ENCODE results near the gene SHC3. TPM values are rescaled to one million over a fixed set of nuclear protein-coding genes. Genes with fewer than 3 reads are reported as not detected.

Gene SHC3
- total and polyA plus RNA-seq, 2 experiments from 2014 or later: 1.3 to 2.9 TPM

DNA sequence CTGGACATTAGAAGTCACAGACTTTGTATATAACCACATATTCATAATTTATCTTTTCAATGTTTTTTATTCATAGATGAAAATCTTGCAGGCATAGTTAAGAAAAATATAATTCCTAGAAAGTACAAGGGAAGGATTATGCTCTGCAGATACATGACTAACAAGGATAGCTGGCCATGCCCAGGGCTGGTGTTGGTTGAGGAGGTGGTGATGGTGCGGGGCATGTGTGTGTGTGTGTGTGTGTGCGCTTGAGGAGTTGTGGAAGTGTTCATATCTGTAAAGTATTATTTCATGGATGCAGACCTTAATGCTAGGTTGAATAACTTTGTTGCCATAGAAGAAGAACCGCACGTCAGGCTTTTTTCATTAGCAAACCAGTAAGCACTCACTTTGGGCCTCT lies 186.1 kb downstream of the SHC3 start:
- peak overlapping the region; percentile 99 for H3K4me2 ChIP-seq
- no peak for ATAC-seq
- H3K36me3 ChIP-seq (ENCODE audit: insufficient read depth): no peaks in the 10 kb centered on the region; the same call in none of the 2 replicates
- H3K4me1 ChIP-seq (ENCODE audit: insufficient read depth): peaks cover 32% of the 10 kb centered on the region
- 0 out of 2 replicates have a peak, but pooled peaks cover 7% of the 10 kb centered on the region for H3F3A ChIP-seq (replicated peaks; ENCODE audit: low read depth)
- Mint-ChIP-seq H3K4me1 (peaks cover 34% of the 10 kb centered on the region), H3K9me3 (0 out of 3 replicates have a peak, but pooled peaks cover under 1% of the 10 kb centered on the region), H3K36me3 (ENCODE audit: low read depth) (no peaks in the 10 kb centered on the region), H3K4me3 (peak overlapping the region; percentile 89), H3K27me3 (ENCODE audit: insufficient read depth, low read depth, poor library complexity) (peaks cover 8% of the 10 kb centered on the region), H3K27ac (no peak overlapping the region)
- peak overlapping the region; percentile 94 for H3K4me3 ChIP-seq
- no peaks in the 10 kb centered on the region for H3K9me2 ChIP-seq (ENCODE audit: insufficient read depth)
- no peak overlapping the region for H3K27ac ChIP-seq (ENCODE audit: low read depth)
- H2AFZ ChIP-seq: no peak overlapping the region
- no peak for TF ChIP-seq EZH2phosphoT487 (IDR thresholded peaks at IDR 0.05; ENCODE audit: unreplicated experiment)
- TF ChIP-seq EZH2 (IDR thresholded peaks at IDR 0.05; ENCODE audit: low read depth, unreplicated experiment): no peak
- TF ChIP-seq, protein P1, sequence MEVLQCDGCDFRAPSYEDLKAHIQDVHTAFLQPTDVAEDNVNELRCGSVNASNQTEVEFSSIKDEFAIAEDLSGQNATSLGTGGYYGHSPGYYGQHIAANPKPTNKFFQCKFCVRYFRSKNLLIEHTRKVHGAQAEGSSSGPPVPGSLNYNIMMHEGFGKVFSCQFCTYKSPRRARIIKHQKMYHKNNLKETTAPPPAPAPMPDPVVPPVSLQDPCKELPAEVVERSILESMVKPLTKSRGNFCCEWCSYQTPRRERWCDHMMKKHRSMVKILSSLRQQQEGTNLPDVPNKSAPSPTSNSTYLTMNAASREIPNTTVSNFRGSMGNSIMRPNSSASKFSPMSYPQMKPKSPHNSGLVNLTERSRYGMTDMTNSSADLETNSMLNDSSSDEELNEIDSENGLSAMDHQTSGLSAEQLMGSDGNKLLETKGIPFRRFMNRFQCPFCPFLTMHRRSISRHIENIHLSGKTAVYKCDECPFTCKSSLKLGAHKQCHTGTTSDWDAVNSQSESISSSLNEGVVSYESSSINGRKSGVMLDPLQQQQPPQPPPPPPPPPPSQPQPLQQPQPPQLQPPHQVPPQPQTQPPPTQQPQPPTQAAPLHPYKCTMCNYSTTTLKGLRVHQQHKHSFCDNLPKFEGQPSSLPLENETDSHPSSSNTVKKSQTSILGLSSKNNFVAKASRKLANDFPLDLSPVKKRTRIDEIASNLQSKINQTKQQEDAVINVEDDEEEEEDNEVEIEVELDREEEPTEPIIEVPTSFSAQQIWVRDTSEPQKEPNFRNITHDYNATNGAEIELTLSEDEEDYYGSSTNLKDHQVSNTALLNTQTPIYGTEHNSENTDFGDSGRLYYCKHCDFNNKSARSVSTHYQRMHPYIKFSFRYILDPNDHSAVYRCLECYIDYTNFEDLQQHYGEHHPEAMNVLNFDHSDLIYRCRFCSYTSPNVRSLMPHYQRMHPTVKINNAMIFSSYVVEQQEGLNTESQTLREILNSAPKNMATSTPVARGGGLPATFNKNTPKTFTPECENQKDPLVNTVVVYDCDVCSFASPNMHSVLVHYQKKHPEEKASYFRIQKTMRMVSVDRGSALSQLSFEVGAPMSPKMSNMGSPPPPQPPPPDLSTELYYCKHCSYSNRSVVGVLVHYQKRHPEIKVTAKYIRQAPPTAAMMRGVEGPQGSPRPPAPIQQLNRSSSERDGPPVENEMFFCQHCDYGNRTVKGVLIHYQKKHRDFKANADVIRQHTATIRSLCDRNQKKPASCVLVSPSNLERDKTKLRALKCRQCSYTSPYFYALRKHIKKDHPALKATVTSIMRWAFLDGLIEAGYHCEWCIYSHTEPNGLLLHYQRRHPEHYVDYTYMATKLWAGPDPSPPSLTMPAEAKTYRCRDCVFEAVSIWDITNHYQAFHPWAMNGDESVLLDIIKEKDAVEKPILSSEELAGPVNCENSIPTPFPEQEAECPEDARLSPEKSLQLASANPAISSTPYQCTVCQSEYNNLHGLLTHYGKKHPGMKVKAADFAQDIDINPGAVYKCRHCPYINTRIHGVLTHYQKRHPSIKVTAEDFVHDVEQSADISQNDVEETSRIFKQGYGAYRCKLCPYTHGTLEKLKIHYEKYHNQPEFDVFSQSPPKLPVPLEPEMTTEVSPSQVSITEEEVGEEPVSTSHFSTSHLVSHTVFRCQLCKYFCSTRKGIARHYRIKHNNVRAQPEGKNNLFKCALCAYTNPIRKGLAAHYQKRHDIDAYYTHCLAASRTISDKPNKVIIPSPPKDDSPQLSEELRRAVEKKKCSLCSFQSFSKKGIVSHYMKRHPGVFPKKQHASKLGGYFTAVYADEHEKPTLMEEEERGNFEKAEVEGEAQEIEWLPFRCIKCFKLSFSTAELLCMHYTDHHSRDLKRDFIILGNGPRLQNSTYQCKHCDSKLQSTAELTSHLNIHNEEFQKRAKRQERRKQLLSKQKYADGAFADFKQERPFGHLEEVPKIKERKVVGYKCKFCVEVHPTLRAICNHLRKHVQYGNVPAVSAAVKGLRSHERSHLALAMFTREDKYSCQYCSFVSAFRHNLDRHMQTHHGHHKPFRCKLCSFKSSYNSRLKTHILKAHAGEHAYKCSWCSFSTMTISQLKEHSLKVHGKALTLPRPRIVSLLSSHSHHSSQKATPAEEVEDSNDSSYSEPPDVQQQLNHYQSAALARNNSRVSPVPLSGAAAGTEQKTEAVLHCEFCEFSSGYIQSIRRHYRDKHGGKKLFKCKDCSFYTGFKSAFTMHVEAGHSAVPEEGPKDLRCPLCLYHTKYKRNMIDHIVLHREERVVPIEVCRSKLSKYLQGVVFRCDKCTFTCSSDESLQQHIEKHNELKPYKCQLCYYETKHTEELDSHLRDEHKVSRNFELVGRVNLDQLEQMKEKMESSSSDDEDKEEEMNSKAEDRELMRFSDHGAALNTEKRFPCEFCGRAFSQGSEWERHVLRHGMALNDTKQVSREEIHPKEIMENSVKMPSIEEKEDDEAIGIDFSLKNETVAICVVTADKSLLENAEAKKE (CRISPR knock-in tag; IDR thresholded peaks at IDR 0.05): no peak
- TF ChIP-seq STAT1 (IDR thresholded peaks at IDR 0.05; ENCODE audit: unreplicated experiment): no peak
- TF ChIP-seq CREB1 (CRISPR knock-in tag; IDR thresholded peaks at IDR 0.05; ENCODE audit: low read depth): no peak
- TF ChIP-seq, protein P2, sequence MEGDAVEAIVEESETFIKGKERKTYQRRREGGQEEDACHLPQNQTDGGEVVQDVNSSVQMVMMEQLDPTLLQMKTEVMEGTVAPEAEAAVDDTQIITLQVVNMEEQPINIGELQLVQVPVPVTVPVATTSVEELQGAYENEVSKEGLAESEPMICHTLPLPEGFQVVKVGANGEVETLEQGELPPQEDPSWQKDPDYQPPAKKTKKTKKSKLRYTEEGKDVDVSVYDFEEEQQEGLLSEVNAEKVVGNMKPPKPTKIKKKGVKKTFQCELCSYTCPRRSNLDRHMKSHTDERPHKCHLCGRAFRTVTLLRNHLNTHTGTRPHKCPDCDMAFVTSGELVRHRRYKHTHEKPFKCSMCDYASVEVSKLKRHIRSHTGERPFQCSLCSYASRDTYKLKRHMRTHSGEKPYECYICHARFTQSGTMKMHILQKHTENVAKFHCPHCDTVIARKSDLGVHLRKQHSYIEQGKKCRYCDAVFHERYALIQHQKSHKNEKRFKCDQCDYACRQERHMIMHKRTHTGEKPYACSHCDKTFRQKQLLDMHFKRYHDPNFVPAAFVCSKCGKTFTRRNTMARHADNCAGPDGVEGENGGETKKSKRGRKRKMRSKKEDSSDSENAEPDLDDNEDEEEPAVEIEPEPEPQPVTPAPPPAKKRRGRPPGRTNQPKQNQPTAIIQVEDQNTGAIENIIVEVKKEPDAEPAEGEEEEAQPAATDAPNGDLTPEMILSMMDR (conservative IDR thresholded peaks at IDR 0.05; ENCODE audit: low read depth in 2 of 2): no peak
- TF ChIP-seq, protein P3, sequence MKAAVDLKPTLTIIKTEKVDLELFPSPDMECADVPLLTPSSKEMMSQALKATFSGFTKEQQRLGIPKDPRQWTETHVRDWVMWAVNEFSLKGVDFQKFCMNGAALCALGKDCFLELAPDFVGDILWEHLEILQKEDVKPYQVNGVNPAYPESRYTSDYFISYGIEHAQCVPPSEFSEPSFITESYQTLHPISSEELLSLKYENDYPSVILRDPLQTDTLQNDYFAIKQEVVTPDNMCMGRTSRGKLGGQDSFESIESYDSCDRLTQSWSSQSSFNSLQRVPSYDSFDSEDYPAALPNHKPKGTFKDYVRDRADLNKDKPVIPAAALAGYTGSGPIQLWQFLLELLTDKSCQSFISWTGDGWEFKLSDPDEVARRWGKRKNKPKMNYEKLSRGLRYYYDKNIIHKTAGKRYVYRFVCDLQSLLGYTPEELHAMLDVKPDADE (IDR thresholded peaks at IDR 0.05): no peak
- peaks cover 17% of the 10 kb centered on the region for H3K79me2 ChIP-seq (replicated peaks; ENCODE audit: insufficient read depth)
- H3K27me3 ChIP-seq (ENCODE audit: insufficient read depth): peaks cover 13% of the 10 kb centered on the region
- H4K20me1 ChIP-seq (replicated peaks; ENCODE audit: insufficient read depth): peaks cover 4% of the 10 kb centered on the region; the same call in 1 of the 2 replicates
- no peak for DNase-seq (ENCODE audit: low spot score)

Data from GM23338 (cell line).